ENCODE measurements around the gene NR1I2.

NR1I2 gene

GRCh38 chr3:119779731-119780383 lies 2.0 kb upstream of the NR1I2 start:
- Histone ChIP-seq H3K4me1 (ENCODE audit: control insufficient read depth, insufficient read depth, low read length) (peaks cover 2% of the 10 kb centered on the region; the same call in 1 of the 2 replicates), H3K36me3 (ENCODE audit: control insufficient read depth, insufficient read depth, low read length) (no peaks in the 10 kb centered on the region), H3K9me3 (ENCODE audit: control insufficient read depth, insufficient read depth, low read depth, low read length) (peaks cover 15% of the 10 kb centered on the region), H3K4me3 (ENCODE audit: low read depth, low read length) (no peak overlapping the region), H3K27me3 (ENCODE audit: control insufficient read depth, insufficient read depth, low read length) (no peaks in the 10 kb centered on the region), H3K27ac (ENCODE audit: low read depth, low read length) (no peak overlapping the region), H3K9ac (ENCODE audit: low read length) (no peak overlapping the region)

GRCh38 chr3:119782460-119782859 lies 559 bp downstream of the NR1I2 start:
- Histone ChIP-seq H3K36me3 (ENCODE audit: control insufficient read depth, insufficient read depth, low read length) (no peaks in the 10 kb centered on the region), H3K4me1 (ENCODE audit: control insufficient read depth, insufficient read depth, low read length) (no peaks in the 10 kb centered on the region), H3K9ac (ENCODE audit: low read length) (no peak overlapping the region), H3K9me3 (ENCODE audit: control insufficient read depth, insufficient read depth, low read depth, low read length) (no peaks in the 10 kb centered on the region), H3K4me3 (ENCODE audit: low read depth, low read length) (no peak overlapping the region), H3K27ac (ENCODE audit: low read depth, low read length) (no peak overlapping the region), H3K27me3 (ENCODE audit: control insufficient read depth, insufficient read depth, low read length) (no peaks in the 10 kb centered on the region)

DNA sequence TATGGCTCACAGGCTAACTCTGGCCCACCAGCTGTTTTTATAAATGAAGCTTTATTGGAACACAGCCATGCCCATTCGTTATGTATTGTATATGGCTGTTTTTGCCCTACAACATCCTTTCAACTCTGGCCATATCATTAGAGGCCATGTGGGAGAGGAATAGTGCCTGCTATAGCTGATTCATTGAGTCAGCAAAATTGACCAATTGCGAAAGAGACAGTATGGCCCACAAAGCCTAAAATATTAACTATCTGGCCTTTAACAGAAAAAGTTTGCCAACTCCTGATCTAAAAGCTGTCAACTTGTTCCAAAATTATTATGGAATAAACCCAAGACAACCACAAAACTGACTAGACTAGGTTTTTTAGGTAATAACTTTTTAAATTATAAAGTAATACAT lies 1.4 kb downstream of the NR1I2 start:
- no peaks in the 10 kb centered on the region for H3K27me3 ChIP-seq (ENCODE audit: control insufficient read depth, insufficient read depth, low read length)
- H3K27ac ChIP-seq (ENCODE audit: low read depth, low read length), result no peak overlapping the region
- no peak overlapping the region for H3K4me3 ChIP-seq (ENCODE audit: low read depth, low read length)
- no peak overlapping the region for H3K9ac ChIP-seq (ENCODE audit: low read length)
- no peaks in the 10 kb centered on the region for H3K4me1 ChIP-seq (ENCODE audit: control insufficient read depth, insufficient read depth, low read length)
- no peaks in the 10 kb centered on the region for H3K9me3 ChIP-seq (ENCODE audit: control insufficient read depth, insufficient read depth, low read depth, low read length)
- H3K36me3 ChIP-seq (ENCODE audit: control insufficient read depth, insufficient read depth, low read length), result no peaks in the 10 kb centered on the region

DNA sequence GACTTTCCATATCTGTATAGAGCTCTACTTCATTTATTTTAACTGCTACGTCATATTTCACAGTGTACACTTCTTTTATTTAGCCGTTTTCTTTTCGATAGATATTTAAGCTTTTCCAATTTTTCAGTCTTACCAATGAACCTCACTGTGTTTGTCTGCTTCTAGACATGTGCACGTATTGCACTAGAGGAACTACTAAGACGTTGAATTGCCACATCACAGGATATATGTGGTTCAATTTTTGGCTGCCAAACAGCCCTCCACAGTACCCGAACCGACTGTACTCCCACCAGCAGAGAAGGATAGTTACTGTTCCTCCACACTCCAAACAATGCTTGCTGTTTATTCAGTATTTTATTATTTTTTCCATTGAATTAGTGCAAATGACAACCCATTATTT lies 2.0 kb downstream of the NR1I2 start:
- no peaks in the 10 kb centered on the region for H3K4me1 ChIP-seq (ENCODE audit: control insufficient read depth, insufficient read depth, low read length)
- H3K27ac ChIP-seq (ENCODE audit: low read depth, low read length), result no peak overlapping the region
- no peak overlapping the region for H3K4me3 ChIP-seq (ENCODE audit: low read depth, low read length)
- no peak overlapping the region for H3K9ac ChIP-seq (ENCODE audit: low read length)
- H3K36me3 ChIP-seq (ENCODE audit: control insufficient read depth, insufficient read depth, low read length), result no peaks in the 10 kb centered on the region
- H3K27me3 ChIP-seq (ENCODE audit: control insufficient read depth, insufficient read depth, low read length), result no peaks in the 10 kb centered on the region
- H3K9me3 ChIP-seq (ENCODE audit: control insufficient read depth, insufficient read depth, low read depth, low read length), result no peaks in the 10 kb centered on the region

GRCh38 chr3:119786409-119786808 lies 4.5 kb downstream of the NR1I2 start:
- Histone ChIP-seq H3K4me3 (ENCODE audit: low read depth, low read length) (no peak overlapping the region), H3K27ac (ENCODE audit: low read depth, low read length) (no peak overlapping the region), H3K36me3 (ENCODE audit: control insufficient read depth, insufficient read depth, low read length) (no peaks in the 10 kb centered on the region), H3K4me1 (ENCODE audit: control insufficient read depth, insufficient read depth, low read length) (no peaks in the 10 kb centered on the region), H3K9me3 (ENCODE audit: control insufficient read depth, insufficient read depth, low read depth, low read length) (no peaks in the 10 kb centered on the region), H3K27me3 (ENCODE audit: control insufficient read depth, insufficient read depth, low read length) (no peaks in the 10 kb centered on the region), H3K9ac (ENCODE audit: low read length) (no peak overlapping the region)

DNA sequence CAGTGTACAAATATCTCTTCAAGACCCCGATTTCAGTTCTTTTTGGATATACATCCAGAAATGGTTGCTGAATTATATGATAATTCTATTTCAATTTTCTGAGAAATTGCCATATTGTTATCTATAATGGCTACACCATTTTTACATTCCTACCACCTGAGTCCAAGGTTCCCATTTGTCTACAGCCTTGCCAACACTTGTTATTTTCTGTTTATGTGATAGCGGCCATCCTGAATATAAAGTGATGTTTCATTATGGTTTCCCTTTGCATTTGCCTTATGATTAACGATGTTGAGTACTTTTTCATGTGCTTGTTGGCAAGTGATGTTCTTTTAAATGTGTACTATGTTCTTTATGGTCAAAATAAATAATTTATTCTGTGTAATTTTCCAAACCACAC lies 8.5 kb downstream of the NR1I2 start:
- Histone ChIP-seq H3K27me3 (ENCODE audit: control insufficient read depth, insufficient read depth, low read length) (no peaks in the 10 kb centered on the region), H3K9ac (ENCODE audit: low read length) (no peak overlapping the region), H3K9me3 (ENCODE audit: control insufficient read depth, insufficient read depth, low read depth, low read length) (no peaks in the 10 kb centered on the region), H3K4me1 (ENCODE audit: control insufficient read depth, insufficient read depth, low read length) (peaks cover 9% of the 10 kb centered on the region), H3K27ac (ENCODE audit: low read depth, low read length) (no peak overlapping the region), H3K4me3 (ENCODE audit: low read depth, low read length) (no peak overlapping the region), H3K36me3 (ENCODE audit: control insufficient read depth, insufficient read depth, low read length) (no peaks in the 10 kb centered on the region)

DNA sequence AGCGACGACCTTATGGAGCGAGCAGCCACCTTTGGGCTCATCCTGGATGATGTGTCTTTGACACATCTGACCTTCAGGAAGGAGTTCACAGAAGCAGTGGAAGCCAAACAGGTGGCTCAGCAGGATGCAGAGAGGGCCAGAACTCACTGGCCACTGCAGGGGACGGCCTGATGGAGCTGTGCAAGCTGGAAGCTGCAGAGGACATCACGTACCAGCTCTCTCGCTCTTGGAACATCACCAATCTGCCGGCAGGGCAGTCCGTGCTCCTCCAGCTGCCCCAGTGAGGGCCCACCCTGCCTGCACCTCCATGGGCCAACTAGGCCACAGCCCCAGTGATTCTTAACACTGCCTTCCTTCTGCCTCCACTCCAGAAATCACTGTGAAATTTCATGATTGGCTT lies 10.4 kb downstream of the NR1I2 start:
- Histone ChIP-seq H3K27me3 (ENCODE audit: control insufficient read depth, insufficient read depth, low read length) (no peaks in the 10 kb centered on the region), H3K36me3 (ENCODE audit: control insufficient read depth, insufficient read depth, low read length) (no peaks in the 10 kb centered on the region), H3K9ac (ENCODE audit: low read length) (no peak overlapping the region), H3K27ac (ENCODE audit: low read depth, low read length) (no peak overlapping the region), H3K4me1 (ENCODE audit: control insufficient read depth, insufficient read depth, low read length) (peaks cover 16% of the 10 kb centered on the region), H3K4me3 (ENCODE audit: low read depth, low read length) (no peak overlapping the region), H3K9me3 (ENCODE audit: control insufficient read depth, insufficient read depth, low read depth, low read length) (no peaks in the 10 kb centered on the region)

DNA sequence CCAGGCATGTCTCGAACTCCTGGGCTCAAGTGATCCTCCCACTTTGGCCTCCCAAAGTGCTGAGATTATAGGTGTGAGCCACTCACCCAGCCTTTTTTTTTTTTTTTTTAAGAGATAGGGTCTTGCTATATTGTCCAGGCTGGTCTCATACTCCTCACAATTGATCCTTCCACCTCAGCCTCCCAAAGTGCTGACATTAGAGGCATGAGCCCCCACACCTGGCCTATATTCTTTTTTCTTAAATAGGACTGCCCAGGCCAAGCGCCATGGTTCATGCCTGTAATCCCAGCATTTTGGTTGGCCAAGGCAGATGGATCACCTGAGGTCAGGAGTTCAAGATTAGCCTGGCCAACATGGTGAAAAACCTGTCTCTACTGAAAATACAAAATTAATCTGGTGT lies 12.5 kb downstream of the NR1I2 start:
- Histone ChIP-seq H3K9me3 (ENCODE audit: control insufficient read depth, insufficient read depth, low read depth, low read length) (no peaks in the 10 kb centered on the region), H3K4me1 (ENCODE audit: control insufficient read depth, insufficient read depth, low read length) (peaks cover 16% of the 10 kb centered on the region)

DNA sequence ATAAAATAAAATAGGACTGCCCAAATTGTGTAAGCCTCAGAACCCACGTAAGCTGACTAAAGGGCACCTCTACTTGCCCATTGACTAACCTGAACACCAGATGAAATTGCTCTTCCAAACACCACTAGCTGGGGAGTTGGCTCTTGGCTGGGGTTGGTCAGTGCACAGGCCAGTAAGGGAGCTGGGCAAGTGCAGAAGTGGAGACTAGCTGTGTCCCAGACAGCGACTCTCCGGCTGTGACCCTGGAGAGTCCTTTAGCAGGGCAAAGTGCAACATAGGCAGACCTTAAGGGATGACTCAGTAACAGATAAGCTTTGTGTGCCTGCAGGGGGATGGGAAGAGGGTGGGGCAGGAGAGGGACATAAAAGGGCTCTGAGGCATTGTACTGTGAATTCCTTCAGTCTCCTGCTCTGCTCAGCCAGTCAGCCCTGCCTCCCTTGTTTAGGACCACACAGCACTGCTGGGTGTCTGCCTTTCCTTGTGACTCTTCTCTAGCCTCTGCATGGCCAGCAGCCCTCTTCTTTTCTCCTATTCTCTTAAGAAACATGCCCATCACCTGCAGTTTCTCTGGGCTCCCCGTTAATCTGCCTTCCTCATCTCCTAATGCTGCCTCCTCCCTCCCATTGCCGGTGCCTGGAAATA lies 13.2 kb downstream of the NR1I2 start:
- Histone ChIP-seq H3K27me3 (ENCODE audit: control insufficient read depth, insufficient read depth, low read length) (no peaks in the 10 kb centered on the region), H3K36me3 (ENCODE audit: control insufficient read depth, insufficient read depth, low read length) (no peaks in the 10 kb centered on the region), H3K4me1 (ENCODE audit: control insufficient read depth, insufficient read depth, low read length) (peaks cover 16% of the 10 kb centered on the region), H3K27ac (ENCODE audit: low read depth, low read length) (no peak overlapping the region), H3K4me3 (ENCODE audit: low read depth, low read length) (peak overlapping the region; percentile 9; the same call in 1 of the 2 replicates), H3K9me3 (ENCODE audit: control insufficient read depth, insufficient read depth, low read depth, low read length) (no peaks in the 10 kb centered on the region), H3K9ac (ENCODE audit: low read length) (peak overlapping the region; percentile 35)

More for the DNA sequence above, 12.5 kb downstream of the NR1I2 start:
- H3K27ac ChIP-seq (ENCODE audit: low read depth, low read length), result no peak overlapping the region
- H3K27me3 ChIP-seq (ENCODE audit: control insufficient read depth, insufficient read depth, low read length), result no peaks in the 10 kb centered on the region
- no peak overlapping the region for H3K9ac ChIP-seq (ENCODE audit: low read length)
- H3K4me3 ChIP-seq (ENCODE audit: low read depth, low read length), result no peak overlapping the region
- H3K36me3 ChIP-seq (ENCODE audit: control insufficient read depth, insufficient read depth, low read length), result no peaks in the 10 kb centered on the region

GRCh38 chr3:119795849-119796248 lies 13.9 kb downstream of the NR1I2 start:
- no peak overlapping the region for H3K27ac ChIP-seq (ENCODE audit: low read depth, low read length)

DNA sequence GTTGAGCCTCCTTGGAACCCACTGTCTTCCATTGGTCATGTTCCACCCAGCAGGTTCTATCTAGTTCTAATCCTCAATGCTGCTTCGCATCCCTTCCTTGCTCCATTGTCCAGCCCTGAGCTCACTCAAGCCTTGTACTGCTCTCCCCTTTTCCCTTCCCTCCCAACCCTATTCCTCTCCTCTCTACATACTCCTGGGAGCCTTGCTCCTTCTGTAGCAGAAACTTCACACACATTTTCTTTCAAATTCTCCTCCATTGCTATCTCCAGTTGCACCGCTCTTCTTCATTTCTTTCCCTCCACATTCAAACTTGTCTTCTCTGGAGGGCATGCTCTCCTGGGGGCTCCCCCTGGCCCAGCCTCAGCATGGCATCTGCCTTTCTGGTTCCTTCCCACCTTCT lies 14.5 kb downstream of the NR1I2 start:
- no peak overlapping the region for H3K9ac ChIP-seq (ENCODE audit: low read length)
- H3K27me3 ChIP-seq (ENCODE audit: control insufficient read depth, insufficient read depth, low read length), result no peaks in the 10 kb centered on the region
- H3K27ac ChIP-seq (ENCODE audit: low read depth, low read length), result no peak overlapping the region
- H3K4me3 ChIP-seq (ENCODE audit: low read depth, low read length), result no peak overlapping the region
- H3K9me3 ChIP-seq (ENCODE audit: control insufficient read depth, insufficient read depth, low read depth, low read length), result no peaks in the 10 kb centered on the region
- H3K36me3 ChIP-seq (ENCODE audit: control insufficient read depth, insufficient read depth, low read length), result no peaks in the 10 kb centered on the region
- peaks cover 16% of the 10 kb centered on the region for H3K4me1 ChIP-seq (ENCODE audit: control insufficient read depth, insufficient read depth, low read length)

More at GRCh38 chr3:119795849-119796248, 13.9 kb downstream of the NR1I2 start:
- no peaks in the 10 kb centered on the region for H3K27me3 ChIP-seq (ENCODE audit: control insufficient read depth, insufficient read depth, low read length)
- H3K9me3 ChIP-seq (ENCODE audit: control insufficient read depth, insufficient read depth, low read depth, low read length), result no peaks in the 10 kb centered on the region
- H3K4me1 ChIP-seq (ENCODE audit: control insufficient read depth, insufficient read depth, low read length), result peaks cover 16% of the 10 kb centered on the region
- H3K4me3 ChIP-seq (ENCODE audit: low read depth, low read length), result no peak overlapping the region
- no peaks in the 10 kb centered on the region for H3K36me3 ChIP-seq (ENCODE audit: control insufficient read depth, insufficient read depth, low read length)
- no peak overlapping the region for H3K9ac ChIP-seq (ENCODE audit: low read length)

All from HUES6 (cell line).